Hematopoietic multipotent progenitor cell treated with erythropoietin and hydrocortisone succinate and interleukin-3 and kit ligand, for 6 days (in vitro differentiated cells): ENCODE measurements around the gene MAD1L1.
"Not testable (repeated sequence)": the region's sequence is repeated elsewhere in the genome, so short reads cannot be mapped to it uniquely, and the experiment has no call there.

Experiments
- DNase-seq: peaks from one replicate; pipeline ENCODE4 v3.0.0-alpha.2; 2015

The MAD1L1 gene

GRCh38 chr7:2232766-2233520 is at the start of gene MAD1L1:
MAD1L1 (minus strand) TSS chr7:2232945; CDS start chr7:2230133, 2,812 bp downstream.
- peak; percentile 93 for DNase-seq

- DNase-seq = no peak
Observed at GRCh38 chr7:2282185-2282751, 49.5 kb upstream of the MAD1L1 start.

GRCh38 chr7:2281541-2281940 is 48.8 kb upstream of the MAD1L1 start:
- DNase-seq = no peak

- DNase-seq = no peak
Observed at GRCh38 chr7:2280424-2280823, 47.7 kb upstream of the MAD1L1 start.

DNA sequence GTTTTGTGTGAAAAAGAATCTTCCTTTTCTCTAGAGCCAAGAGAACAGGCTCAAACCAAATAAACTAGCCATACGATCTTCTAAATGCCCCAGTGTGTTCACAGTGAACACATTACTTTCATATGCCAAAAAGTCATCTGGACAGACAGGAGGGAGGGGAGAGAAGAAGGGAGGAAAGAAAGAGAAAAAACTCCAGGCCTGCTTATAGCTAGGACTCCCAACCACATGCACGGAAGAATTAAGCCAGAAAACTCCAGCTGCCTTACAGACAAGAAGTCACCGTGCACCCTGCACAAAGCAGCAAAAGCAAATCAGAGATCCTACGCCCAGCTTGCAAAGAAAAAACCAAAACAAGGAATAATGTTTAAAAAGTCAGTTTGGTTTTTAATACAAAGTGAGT is 47.2 kb upstream of the MAD1L1 start:
- no peak for DNase-seq

GRCh38 chr7:2278026-2278425 is 45.3 kb upstream of the MAD1L1 start:
- DNase-seq = no peak

- no peak for DNase-seq
Observed at GRCh38 chr7:2276107-2276506, 43.4 kb upstream of the MAD1L1 start.

GRCh38 chr7:2275101-2275500 is 42.4 kb upstream of the MAD1L1 start:
- DNase-seq = no peak

- DNase-seq = no peak
Observed at GRCh38 chr7:2274666-2275065, 41.9 kb upstream of the MAD1L1 start.

- DNase-seq = no peak
Observed at GRCh38 chr7:2273866-2274265, 41.1 kb upstream of the MAD1L1 start.

- DNase-seq = no peak
Observed at GRCh38 chr7:2272031-2272430, 39.3 kb upstream of the MAD1L1 start.

- DNase-seq = no peak
Observed at GRCh38 chr7:2271273-2272026, 38.7 kb upstream of the MAD1L1 start.

DNA sequence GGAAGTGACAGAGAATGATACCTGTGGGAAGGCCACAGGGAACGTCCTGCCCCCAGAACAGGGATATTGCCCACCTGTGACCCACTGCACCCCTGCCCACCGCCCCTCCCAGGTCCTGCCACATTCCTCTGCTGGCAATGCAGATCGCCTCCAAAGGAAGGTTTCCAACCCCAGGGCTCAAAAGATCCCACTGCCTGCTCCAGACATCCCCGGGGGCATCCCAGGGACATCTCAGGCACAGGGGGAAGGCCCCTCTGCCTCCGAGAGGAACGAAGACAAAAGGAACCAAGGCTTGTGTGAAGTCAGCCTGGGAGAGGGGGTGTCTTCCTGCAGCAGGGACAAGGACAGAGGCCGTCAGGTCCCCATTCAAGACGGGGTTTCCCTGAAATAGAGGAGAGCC is 37.8 kb upstream of the MAD1L1 start:
- DNase-seq = no peak

GRCh38 chr7:2269991-2270460 is 37.3 kb upstream of the MAD1L1 start:
- no peak for DNase-seq

DNA sequence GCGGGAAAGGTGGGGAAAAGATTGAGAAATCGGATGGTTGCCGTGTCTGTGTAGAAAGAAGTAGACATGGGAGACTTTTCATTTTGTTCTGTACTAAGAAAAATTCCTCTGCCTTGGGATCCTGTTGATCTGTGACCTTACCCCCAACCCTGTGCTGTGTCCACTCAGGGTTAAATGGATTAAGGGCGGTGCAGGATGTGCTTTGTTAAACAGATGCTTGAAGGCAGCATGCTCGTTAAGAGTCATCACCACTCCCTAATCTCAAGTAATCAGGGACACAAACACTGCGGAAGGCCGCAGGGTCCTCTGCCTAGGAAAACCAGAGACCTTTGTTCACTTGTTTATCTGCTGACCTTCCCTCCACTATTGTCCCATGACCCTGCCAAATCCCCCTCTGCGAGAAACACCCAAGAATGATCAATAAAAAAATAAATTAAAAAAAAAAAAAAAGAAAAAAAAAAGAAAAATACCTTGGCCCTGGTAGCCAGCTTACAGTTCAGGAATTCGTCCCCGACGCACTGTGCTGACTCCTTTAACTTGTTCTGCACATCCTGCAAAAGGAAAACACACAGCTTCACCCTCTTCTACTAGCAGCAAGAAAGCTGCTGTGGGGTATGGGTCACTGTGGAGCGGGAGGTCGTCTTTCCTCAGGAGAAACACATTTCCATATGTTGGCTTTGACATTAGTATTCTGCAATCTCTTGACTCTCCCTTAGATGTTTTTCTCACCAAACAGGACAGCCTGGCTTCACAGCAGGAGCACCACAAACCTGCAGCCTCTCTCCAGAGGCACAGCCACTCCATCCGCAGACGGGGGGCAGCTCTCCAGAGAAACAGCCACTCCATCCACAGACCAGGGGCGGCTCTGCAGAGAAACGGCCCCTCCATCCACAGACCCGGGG is 36.6 kb upstream of the MAD1L1 start:
- not testable (repeated sequence) for DNase-seq

- no peak for DNase-seq
Observed at GRCh38 chr7:2266911-2267310, 34.2 kb upstream of the MAD1L1 start.

GRCh38 chr7:2264158-2264557 is 31.4 kb upstream of the MAD1L1 start:
- DNase-seq = no peak

- DNase-seq = no peak
Observed at GRCh38 chr7:2263176-2263575, 30.4 kb upstream of the MAD1L1 start.

DNA sequence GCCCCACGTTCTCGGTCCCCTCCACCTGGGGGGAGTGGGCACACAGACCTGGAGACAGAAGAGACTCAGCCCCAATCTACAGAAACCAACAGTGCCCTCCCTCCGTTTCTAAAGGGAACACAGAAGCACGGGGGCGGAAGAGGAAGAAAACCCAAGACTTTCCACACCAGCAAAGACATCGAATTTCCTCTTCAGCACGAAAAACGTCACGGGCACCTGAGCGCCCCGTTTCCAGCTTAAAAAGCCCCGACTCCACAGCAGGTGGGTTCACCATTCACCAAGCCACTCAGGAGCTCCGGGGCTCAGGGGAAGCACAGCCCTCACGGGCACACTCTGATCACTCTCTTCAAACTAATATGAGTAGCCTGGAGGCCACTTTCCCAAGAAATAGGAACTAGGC is 28.9 kb upstream of the MAD1L1 start:
- peak; percentile 41 for DNase-seq

- DNase-seq = no peak
Observed at GRCh38 chr7:2260820-2261219, 28.1 kb upstream of the MAD1L1 start.

DNA sequence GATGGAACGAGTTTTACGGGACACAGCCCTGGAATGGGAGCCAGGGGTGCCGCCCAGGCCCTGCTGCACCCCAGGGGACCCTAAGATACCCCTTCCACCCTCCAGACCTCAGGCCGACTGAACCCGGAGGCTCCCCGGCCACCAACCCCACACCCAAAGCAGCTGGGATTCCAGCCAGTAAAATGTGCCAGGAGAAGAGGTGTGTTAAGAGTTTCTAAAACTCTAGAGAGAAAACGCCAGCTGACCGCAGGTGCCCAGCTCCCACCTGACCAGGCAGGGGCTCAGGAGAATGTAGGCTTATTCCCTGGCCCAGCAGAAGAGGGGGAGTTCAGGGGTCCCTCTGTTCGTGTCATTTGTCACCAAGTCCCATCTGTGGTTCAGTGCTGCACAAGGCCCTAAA is 26.7 kb upstream of the MAD1L1 start:
- no peak for DNase-seq

- DNase-seq = no peak
Observed at GRCh38 chr7:2258661-2259365, 26.1 kb upstream of the MAD1L1 start.
